Spleen (tissue), 11 donors: ENCODE measurements around the gene PRDX2. TPM values are rescaled to one million over a fixed set of nuclear protein-coding genes. Genes with fewer than 3 reads are reported as not detected.
A peak's percentile ranks its signal among the peaks of the same experiment; 100 is the strongest.

Source experiments
- DNase-seq: peaks from one replicate; pipeline ENCODE4 v3.0.0-alpha.2; 2020
- H3K27ac ChIP-seq, 8 donors: fragments of 200-600 bp; sonication (generic) in 7 of 8; 1 replicate in 4 of 8; 2 replicates in 4 of 8; pipeline versions ENCODE4 v1.5.0 to v1.8.0; 2016 to 2021; ENCODE audit warnings: inconsistent platforms in 4 of 8, mild to moderate bottlenecking in 4 of 8, moderate library complexity in 1 of 8
- H3K27me3 ChIP-seq, 7 donors: fragments of 200-600 bp; sonication (generic) in 6 of 7; replicated peaks in 1 of 7; 1 replicate in 4 of 7; 2 replicates in 3 of 7; pipeline versions ENCODE4 v1.5.0 to v1.8.0; 2016 to 2021; ENCODE audit warnings: inconsistent platforms in 3 of 7, mild to moderate bottlenecking in 1 of 7
- H3K36me3 ChIP-seq, 6 donors: fragments of 200-600 bp; sonication (generic) in 5 of 6; 1 replicate in 4 of 6; 2 replicates in 2 of 6; pipeline versions ENCODE4 v1.5.0 to v1.8.0; 2016 to 2021; ENCODE audit warnings: inconsistent platforms in 2 of 6
- H3K4me1 ChIP-seq, 6 donors: fragments of 200-600 bp; sonication (generic) in 5 of 6; 1 replicate in 3 of 6; 2 replicates in 3 of 6; pipeline versions ENCODE4 v1.5.0 to v1.8.0; 2016 to 2021; ENCODE audit warnings: inconsistent platforms in 3 of 6
- H3K4me3 ChIP-seq, 8 donors: fragments of 200-600 bp; sonication (generic) in 7 of 8; 1 replicate in 4 of 8; 2 replicates in 4 of 8; pipeline versions ENCODE4 v1.5.0 to v1.8.0; 2016 to 2021; ENCODE audit warnings: inconsistent platforms in 4 of 8, mild to moderate bottlenecking in 4 of 8, moderate library complexity in 2 of 8
- H3K9me3 ChIP-seq, 8 donors: fragments of 200-600 bp; sonication (generic) in 7 of 8; 1 replicate in 4 of 8; 2 replicates in 4 of 8; pipeline versions ENCODE4 v1.5.0 to v1.8.0; 2016 to 2021; ENCODE audit warnings: inconsistent platforms in 4 of 8
- CTCF ChIP-seq, 11 experiments: fragments of 200-600 bp in 7 of 11; fragments of 450-650 bp in 4 of 11; sonication (generic) in 4 of 11; IDR thresholded peaks in 8 of 11; conservative IDR thresholded peaks in 3 of 11; 1 replicate in 7 of 11; 2 replicates in 4 of 11; pipeline versions ENCODE4 v1.4.0 to v1.8.0; 2016 to 2021; ENCODE audit warnings: antibody characterized with exemption in 11 of 11, inconsistent platforms in 4 of 11, mild to moderate bottlenecking in 1 of 11
- POLR2A ChIP-seq, 3 donors: fragments of 450-650 bp; IDR thresholded peaks; one replicate each; pipeline ENCODE4 v1.5.1; 2017; ENCODE audit warnings: antibody characterized with exemption in 3 of 3, mild to moderate bottlenecking in 1 of 3
- POLR2AphosphoS5 ChIP-seq, 3 donors: sonication (generic); formaldehyde crosslinking; IDR thresholded peaks; one replicate each; pipeline ENCODE4 v1.5.1; 2017; ENCODE audit warnings: antibody characterized with exemption in 3 of 3
- WGBS, 5 donors: extraction: QIAGEN DNeasy Blood & Tissue Kit in 3 of 5; methylation state at CpG; one replicate each; pipeline versions ENCODE4 v1.1.5 to v1.1.7; 2013 to 2018; 5-methylcytosine and 5-hydroxymethylcytosine counted together
- intact Hi-C: fragments of 100-400 bp; cut with DNase I; formaldehyde crosslinking; loops from one replicate; pipeline ENCODE4 v1.15.0; 2023; ENCODE audit warnings: low total_unique reads
- polyA plus RNA-seq, 3 donors: library from polyadenylated mRNA; stranded (reverse); fragments of 200-250 nt; gene quantifications; one replicate each; pipeline ENCODE4 v1.2.1, GENCODE V29; 2013
- total RNA-seq, 7 donors: library from RNA; depleted of rRNA in 3 of 7; stranded (reverse); fragments of >200 nt in 3 of 7; fragmentation: NEBNext Ultra II Directional in 4 of 7; extraction: Animal tissue kit (Norgen Biotek cat#: 25700) in 4 of 7; gene quantifications; one replicate each; pipeline versions ENCODE4 v1.1.0 to v1.2.1, GENCODE V29; 2016 to 2021
- donor health status: healthy with polysubstance abuse.
- donor health status: DM: no; HTN: no; CAD: no; lungs with moderate emphysema.
- donor health status: DM: no; HTN: no; CAD: no.
- donor health status: Bipolar disorder and iron deficiency.
- donor health status: healthy.
- donor health status: DM: no; HTN: no; CAD: no.
- donor health status: DM: yes; HTN: yes; CAD: no.

Gene PRDX2
- total and polyA plus RNA-seq, 10 donors: 78.3 to 203 (median 117) TPM

- intact Hi-C loops: no loop called here
Measured at GRCh38 chr19:12794196-12794941, 7.2 kb downstream of the PRDX2 start.

GRCh38 chr19:12793290-12794195 is 8.1 kb downstream of the PRDX2 start:
- Histone ChIP-seq H3K27me3 (peaks cover 0 to 5% (median 0%) of the 10 kb centered on the region in 7 donors), H3K36me3 (peaks cover 0 to 18% (median 0%) of the 10 kb centered on the region in 6 donors), H3K4me3 (peak overlapping the region; percentile 72 to 96 (median 88)), H3K4me1 (peaks cover 15 to 61% (median 52%) of the 10 kb centered on the region in 6 donors), H3K9me3 (no peaks in the 10 kb centered on the region), H3K27ac (peak overlapping the region; percentile 97 to 100 (median 100))
- WGBS, 5 donors: 0 to 1% (median 0%) methylated on average over 34 to 81 of the region's 81 CpGs
- TF ChIP-seq POLR2A (IDR thresholded peaks at IDR 0.05): peak in 2 of 3 donors; percentile 61 to 69
- TF ChIP-seq POLR2AphosphoS5 (IDR thresholded peaks at IDR 0.05): peak; percentile 91 to 98 (median 92)
- TF ChIP-seq CTCF (IDR thresholded peaks at IDR 0.05 in 8 of 11, conservative IDR thresholded peaks at IDR 0.05 in 3 of 11): peak in 5 of 11 experiments; percentile 9 to 40 (median 18)
- DNase-seq: peak; percentile 99
- intact Hi-C loops: no loop called here

More at GRCh38 chr19:12794196-12794941, 7.2 kb downstream of the PRDX2 start:
- H3K4me1 ChIP-seq: peaks cover 13 to 53% (median 44%) of the 10 kb centered on the region in 6 donors
- WGBS, 5 donors: 64 to 71% (median 68%) methylated on average over 7 of the region's 7 CpGs
- peaks cover 0 to 26% (median 3%) of the 10 kb centered on the region in 6 donors for H3K36me3 ChIP-seq
- peak overlapping the region in 7 of 8 donors; percentile 77 to 96 (median 88) for H3K4me3 ChIP-seq
- H3K27ac ChIP-seq: peak overlapping the region; percentile 97 to 100 (median 100)
- peaks cover 0 to 5% (median 0%) of the 10 kb centered on the region in 7 donors for H3K27me3 ChIP-seq
- DNase-seq: no peak
- no peaks in the 10 kb centered on the region for H3K9me3 ChIP-seq
- TF ChIP-seq POLR2AphosphoS5 (IDR thresholded peaks at IDR 0.05) (no peak), CTCF (IDR thresholded peaks at IDR 0.05 in 8 of 11, conservative IDR thresholded peaks at IDR 0.05 in 3 of 11) (no peak), POLR2A (IDR thresholded peaks at IDR 0.05) (no peak)

- H3K4me3 ChIP-seq: peak overlapping the region; percentile 72 to 96 (median 88)
- H3K27ac ChIP-seq: peak overlapping the region; percentile 97 to 100 (median 100)
- H3K27me3 ChIP-seq: peaks cover 0 to 5% (median 0%) of the 10 kb centered on the region in 7 donors
- H3K36me3 ChIP-seq: peaks cover 0 to 11% (median 0%) of the 10 kb centered on the region in 6 donors
- no peaks in the 10 kb centered on the region for H3K9me3 ChIP-seq
- peaks cover 22 to 68% (median 59%) of the 10 kb centered on the region in 6 donors for H3K4me1 ChIP-seq
- intact Hi-C loops: no loop called here
- DNase-seq: no peak
- whole genome bisulfite sequencing, 5 donors: 0% methylated on average over 22 of the region's 22 CpGs
- peak in 1 of 11 experiments; percentile 2 for TF ChIP-seq CTCF (IDR thresholded peaks at IDR 0.05 in 8 of 11, conservative IDR thresholded peaks at IDR 0.05 in 3 of 11)
- TF ChIP-seq POLR2AphosphoS5 (IDR thresholded peaks at IDR 0.05): no peak
Measured at GRCh38 chr19:12792853-12793289, 8.7 kb downstream of the PRDX2 start.
